ENCODE results near the gene SMG5. TPM values are rescaled to one million over a fixed set of nuclear protein-coding genes. Genes with fewer than 3 reads are reported as not detected.
A peak's percentile ranks its signal among the peaks of the same experiment; 100 is the strongest.

SMG5 gene
- total RNA-seq, 1 experiment from 2014 or later, result 140 TPM

- peak overlapping the region; percentile 92 for H3K4me3 Mint-ChIP-seq (ENCODE audit: unreplicated experiment)
- POLR2A ChIA-PET, result interaction anchor here (0.7 to 10.4 kb wide), 30 partner anchors 8 to 484 kb away, joined by 3 to 210 read pairs (median 5); partner anchors contain the start of genes CCT3, GLMP, KHDC4 and MEX3A
- H3K27me3 Mint-ChIP-seq (ENCODE audit: insufficient read depth, unreplicated experiment), result no peaks in the 10 kb centered on the region
- H3K36me3 Mint-ChIP-seq (ENCODE audit: insufficient read depth, unreplicated experiment), result peaks cover 26% of the 10 kb centered on the region
- peak overlapping the region; percentile 93 for H3K27ac Mint-ChIP-seq (ENCODE audit: low read depth, unreplicated experiment)
- no TSS peak for BruUV-seq (replicated peaks)
- no peaks in the 10 kb centered on the region for H3K9me3 Mint-ChIP-seq (ENCODE audit: unreplicated experiment)
- CTCF ChIA-PET, result interaction anchor here (0.7 to 6.5 kb wide), 15 partner anchors 11 to 378 kb away, joined by 3 to 72 read pairs (median 4); partner anchors contain the start of genes GLMP and SLC25A44
- DNase-seq (ENCODE audit: unreplicated experiment), result no peak
- TF ChIP-seq CTCF (IDR thresholded peaks at IDR 0.05; ENCODE audit: unreplicated experiment), result no peak
- intact Hi-C loops (cut with micrococcal nuclease), result loop anchor here (5.0 kb wide), 1 partner anchor 34 kb away; no protein-coding TSS in a partner anchor
- peaks cover 34% of the 10 kb centered on the region for H3K4me1 Mint-ChIP-seq (ENCODE audit: insufficient read depth, unreplicated experiment)
Measured at GRCh38 chr1:156283521-156283920, 896 bp upstream of the SMG5 start.

GRCh38 chr1:156281693-156282478 is 739 bp downstream of the SMG5 start:
- Mint-ChIP-seq H3K36me3 (ENCODE audit: insufficient read depth, unreplicated experiment) (peaks cover 33% of the 10 kb centered on the region), H3K9me3 (ENCODE audit: unreplicated experiment) (no peaks in the 10 kb centered on the region), H3K27me3 (ENCODE audit: insufficient read depth, unreplicated experiment) (no peaks in the 10 kb centered on the region), H3K4me1 (ENCODE audit: insufficient read depth, unreplicated experiment) (peaks cover 45% of the 10 kb centered on the region), H3K27ac (ENCODE audit: low read depth, unreplicated experiment) (peak overlapping the region; percentile 93), H3K4me3 (ENCODE audit: unreplicated experiment) (peak overlapping the region; percentile 92)
- ChIA-PET POLR2A (interaction anchor here (0.6 to 10.4 kb wide), 56 partner anchors 8 to 1655 kb away, joined by 3 to 210 read pairs (median 5); partner anchors contain the start of genes BGLAP, CCT3, GLMP and HDGF), CTCF (interaction anchor here (0.5 to 6.5 kb wide), 16 partner anchors 9 to 684 kb away, joined by 3 to 72 read pairs (median 5); partner anchors contain the start of gene SLC25A44)
- TF ChIP-seq CTCF (IDR thresholded peaks at IDR 0.05; ENCODE audit: unreplicated experiment), result no peak
- intact Hi-C loops (cut with micrococcal nuclease), result loop anchor here (1.0 to 5.0 kb wide), 2 partner anchors 19 to 35 kb away; no protein-coding TSS in a partner anchor
- peak; percentile 77 for DNase-seq (ENCODE audit: unreplicated experiment)
- TSS peak; percentile 31 for BruUV-seq (replicated peaks)

GRCh38 chr1:156281281-156281680 is 1.3 kb downstream of the SMG5 start:
- intact Hi-C loops (cut with micrococcal nuclease), result loop anchor here (1.0 to 5.0 kb wide), 2 partner anchors 18 to 36 kb away; no protein-coding TSS in a partner anchor
- H3K27ac Mint-ChIP-seq (ENCODE audit: low read depth, unreplicated experiment), result peak overlapping the region; percentile 93
- no peak for TF ChIP-seq CTCF (IDR thresholded peaks at IDR 0.05; ENCODE audit: unreplicated experiment)
- no TSS peak for BruUV-seq (replicated peaks)
- H3K9me3 Mint-ChIP-seq (ENCODE audit: unreplicated experiment), result no peaks in the 10 kb centered on the region
- H3K4me3 Mint-ChIP-seq (ENCODE audit: unreplicated experiment), result peak overlapping the region; percentile 92
- peaks cover 51% of the 10 kb centered on the region for H3K4me1 Mint-ChIP-seq (ENCODE audit: insufficient read depth, unreplicated experiment)
- peaks cover 35% of the 10 kb centered on the region for H3K36me3 Mint-ChIP-seq (ENCODE audit: insufficient read depth, unreplicated experiment)
- peak; percentile 49 for DNase-seq (ENCODE audit: unreplicated experiment)
- H3K27me3 Mint-ChIP-seq (ENCODE audit: insufficient read depth, unreplicated experiment), result no peaks in the 10 kb centered on the region
- CTCF ChIA-PET, result interaction anchor here (0.5 to 6.5 kb wide), 13 partner anchors 8 to 684 kb away, joined by 3 to 72 read pairs (median 8); no protein-coding TSS in a partner anchor
- POLR2A ChIA-PET, result interaction anchor here (0.7 to 10.4 kb wide), 17 partner anchors 11 to 348 kb away, joined by 3 to 210 read pairs (median 17); partner anchors contain the start of genes BGLAP, CCT3, GLMP and KHDC4

GRCh38 chr1:156279837-156280236 is 2.8 kb downstream of the SMG5 start:
- H3K4me1 Mint-ChIP-seq (ENCODE audit: insufficient read depth, unreplicated experiment), result peaks cover 48% of the 10 kb centered on the region
- no peak overlapping the region for H3K27ac Mint-ChIP-seq (ENCODE audit: low read depth, unreplicated experiment)
- ChIA-PET CTCF (interaction anchor here (0.5 to 6.5 kb wide), 14 partner anchors 14 to 351 kb away, joined by 3 to 72 read pairs (median 6); no protein-coding TSS in a partner anchor), POLR2A (interaction anchor here (0.6 to 10.4 kb wide), 10 partner anchors 10 to 1236 kb away, joined by 3 to 210 read pairs (median 32); partner anchors contain the start of genes CCT3, GLMP, PMF1 and SLC25A44)
- peaks cover 49% of the 10 kb centered on the region for H3K36me3 Mint-ChIP-seq (ENCODE audit: insufficient read depth, unreplicated experiment)
- H3K27me3 Mint-ChIP-seq (ENCODE audit: insufficient read depth, unreplicated experiment), result no peaks in the 10 kb centered on the region
- no peak for TF ChIP-seq CTCF (IDR thresholded peaks at IDR 0.05; ENCODE audit: unreplicated experiment)
- BruUV-seq (replicated peaks), result no TSS peak
- no peak overlapping the region for H3K4me3 Mint-ChIP-seq (ENCODE audit: unreplicated experiment)
- intact Hi-C loops (cut with micrococcal nuclease), result loop anchor here (5.0 kb wide), 1 partner anchor 37 kb away; no protein-coding TSS in a partner anchor
- no peak for DNase-seq (ENCODE audit: unreplicated experiment)
- H3K9me3 Mint-ChIP-seq (ENCODE audit: unreplicated experiment), result no peaks in the 10 kb centered on the region

All from MCF 10A (cell line).